Cardiac atrium fibroblast (primary cell): ENCODE results near the gene MRPL33. TPM values are rescaled to one million over a fixed set of nuclear protein-coding genes. Genes with fewer than 3 reads are reported as not detected.

ENCODE experiments used
- total RNA-seq: library from RNA; depleted of rRNA; stranded (reverse); fragments of >200 nt; gene quantifications from 2 replicates; pipeline ENCODE4 v1.2.3, GENCODE V29; 2015

Gene MRPL33
- 66.1 and 94.2 TPM in 2 replicates for total RNA-seq

GRCh38 chr2:27771548-27772335, at the start of gene MRPL33:
TSS of gene MRPL33 (plus strand) at chr2:27771719. CDS start at chr2:27771778, 59 bp downstream.

Other genes starting within 250 kb of the MRPL33 start
- gene ZNF512, start 188.7 kb upstream of the MRPL33 start, total RNA-seq: 14.6 and 17.1 TPM in 2 replicates
- 1.6 and 2.1 TPM in 2 replicates for gene CCDC121, start 142.7 kb upstream of the MRPL33 start, total RNA-seq
- 21.3 and 21.9 TPM in 2 replicates for gene GPN1, start 142.7 kb upstream of the MRPL33 start, total RNA-seq
- gene SUPT7L, start 108.1 kb upstream of the MRPL33 start, total RNA-seq: 16.1 and 20.6 TPM in 2 replicates
- gene SLC4A1AP, start 107.8 kb upstream of the MRPL33 start, total RNA-seq: 15.2 and 24.9 TPM in 2 replicates
- gene RBKS, start 118.7 kb downstream of the MRPL33 start, total RNA-seq: 0.36 and 1.8 TPM in 2 replicates
- gene BABAM2, start 119.0 kb downstream of the MRPL33 start, total RNA-seq: 30.3 and 32.3 TPM in 2 replicates